ENCODE measurements around the gene PABPC1L2B. TPM values are rescaled to one million over a fixed set of nuclear protein-coding genes. Genes with fewer than 3 reads are reported as not detected.
"Not testable (repeated sequence)": the region's sequence is repeated elsewhere in the genome, so short reads cannot be mapped to it uniquely, and the experiment has no call there.

Gene PABPC1L2B
- total RNA-seq = not detected in 2 replicates

DNA sequence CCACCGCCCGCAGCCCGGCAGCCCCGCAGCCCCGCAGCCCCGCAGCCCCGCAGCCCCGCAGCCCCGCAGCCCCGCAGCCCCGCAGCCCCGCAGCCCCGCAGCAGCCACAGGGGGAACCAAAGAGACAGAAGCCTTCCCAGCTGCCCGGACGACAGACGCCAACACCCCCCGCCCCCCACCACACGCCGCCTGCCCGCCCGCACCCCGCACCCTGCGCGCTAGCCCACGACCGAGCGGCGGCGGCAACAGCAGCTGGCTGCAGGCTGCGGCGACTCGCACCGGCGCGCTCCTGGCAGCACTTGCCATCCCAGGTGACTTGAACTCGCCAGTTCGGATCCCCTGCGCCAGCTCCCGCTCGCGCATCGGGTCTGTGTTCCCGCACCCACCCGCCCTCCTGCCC, at the start of gene PABPC1L2B:
Gene PABPC1L2B (plus strand): TSS at position 207 of the 400 bp plus-strand sequence. CDS start 704 bp downstream, outside the sequence.
- DNase-seq (ENCODE audit: low read depth in 2 of 2) = not testable (repeated sequence)

DNA sequence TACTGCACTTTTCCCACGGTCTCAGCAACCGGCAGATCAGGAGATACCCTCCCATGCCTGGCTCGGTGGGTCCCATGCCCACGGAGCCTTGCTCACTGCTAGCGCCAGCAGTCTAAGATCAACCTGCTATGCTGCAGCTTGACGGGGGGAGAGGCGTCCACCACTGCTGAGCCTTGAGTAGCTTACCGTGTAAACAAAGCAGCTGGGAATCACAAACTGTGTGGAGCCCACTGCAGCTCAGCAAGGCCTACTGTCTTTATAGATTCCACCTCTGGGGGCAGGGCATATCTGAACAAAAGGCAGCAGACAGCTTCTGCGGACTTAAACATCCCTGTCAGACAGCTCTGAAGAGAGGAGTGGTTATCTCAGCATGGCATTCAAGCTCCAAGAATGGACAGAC, 42.8 kb upstream of the PABPC1L2B start:
- not testable (repeated sequence) for DNase-seq (ENCODE audit: low read depth in 2 of 2)

DNA sequence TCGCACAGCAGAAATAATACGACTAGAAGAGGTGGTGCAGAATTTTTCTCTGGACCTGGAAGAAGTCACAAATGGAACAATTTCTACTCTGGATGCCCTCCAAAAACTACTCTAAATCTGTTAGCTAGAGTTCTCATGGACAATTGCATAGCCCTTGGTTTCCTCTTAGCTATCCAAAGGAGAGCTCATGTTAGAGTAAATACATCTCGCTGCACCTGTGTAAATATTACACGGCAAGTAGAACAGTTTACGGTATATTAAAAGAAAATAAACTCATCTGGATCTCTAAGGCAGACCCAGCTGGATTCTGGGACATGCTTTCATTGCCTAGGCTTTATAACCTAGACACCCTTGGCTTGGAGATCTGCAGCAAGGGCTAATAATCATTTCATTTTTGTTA, 30.9 kb upstream of the PABPC1L2B start:
- DNase-seq (ENCODE audit: low read depth in 2 of 2) = not testable (repeated sequence)

DNA sequence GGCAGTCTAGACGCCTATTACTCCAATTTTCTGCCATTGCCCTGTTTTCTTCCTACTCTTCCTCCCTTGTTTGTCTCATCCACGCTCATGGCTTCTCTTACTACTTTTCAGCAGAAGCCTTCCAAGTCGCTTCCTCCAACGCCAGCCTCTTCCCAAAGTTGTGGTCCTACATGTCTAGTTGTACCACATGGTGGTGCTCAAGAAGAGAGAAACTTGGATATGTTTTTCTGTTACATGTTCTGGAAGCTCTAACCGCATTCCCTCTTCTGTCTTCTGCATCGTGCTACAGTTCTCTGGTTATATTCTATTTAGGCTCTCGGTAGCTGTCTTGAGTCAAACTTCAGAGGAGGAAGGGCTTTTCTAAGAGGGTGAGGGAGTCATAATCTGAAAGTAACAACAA, 27.9 kb upstream of the PABPC1L2B start:
- DNase-seq (ENCODE audit: low read depth in 2 of 2) = not testable (repeated sequence)

- not testable (repeated sequence) for DNase-seq (ENCODE audit: low read depth in 2 of 2)
These were observed 21.8 kb upstream of the PABPC1L2B start for GRCh38 chrX:72980894-72981469.

GRCh38 chrX:73004032-73004431, 1.3 kb downstream of the PABPC1L2B start:
- not testable (repeated sequence) for DNase-seq (ENCODE audit: low read depth in 2 of 2)

DNA sequence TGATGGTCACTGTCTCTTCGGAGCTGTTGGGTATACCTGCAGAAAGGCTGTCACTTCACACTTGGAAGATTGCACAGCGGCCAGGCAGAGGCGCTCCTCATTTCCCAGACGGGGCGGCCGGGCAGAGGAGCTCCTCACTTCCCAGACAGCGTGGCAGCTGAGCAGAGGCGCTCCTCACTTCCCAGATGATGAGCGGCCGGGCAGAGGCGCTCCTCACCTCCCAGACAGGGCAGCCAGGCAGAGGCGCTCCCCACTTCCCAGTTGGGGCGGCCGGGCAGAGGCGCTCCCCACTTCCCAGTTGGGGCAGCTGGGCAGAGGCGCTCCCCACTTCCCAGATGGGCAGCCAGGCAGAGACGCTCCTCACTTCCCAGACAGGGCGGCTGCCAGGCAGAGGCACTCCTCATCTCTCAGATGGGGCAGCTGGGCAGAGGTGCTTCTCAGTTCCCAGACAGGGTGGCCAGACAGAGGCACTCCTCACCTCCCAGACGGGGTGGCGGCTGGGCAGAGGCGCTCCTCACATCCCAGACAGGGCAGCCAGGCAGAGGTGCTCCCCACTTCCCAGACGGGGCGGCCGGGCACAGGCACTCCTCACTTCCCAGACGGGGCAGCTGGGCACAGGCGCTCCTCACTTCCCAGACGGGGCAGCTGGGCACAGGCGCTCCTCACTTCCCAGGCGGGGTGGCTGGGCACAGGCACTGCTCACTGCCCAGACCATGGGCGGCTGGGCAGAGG, 18.8 kb downstream of the PABPC1L2B start:
- DNase-seq (ENCODE audit: low read depth in 2 of 2) = no peak

- not testable (repeated sequence) for DNase-seq (ENCODE audit: low read depth in 2 of 2)
These were observed 19.3 kb downstream of the PABPC1L2B start for GRCh38 chrX:73022093-73022445.

- no peak for DNase-seq (ENCODE audit: low read depth in 2 of 2)
These were observed 26.1 kb downstream of the PABPC1L2B start for GRCh38 chrX:73028876-73029275.

Other genes starting within 250 kb of the PABPC1L2B start
- not detected in 2 replicates for gene DMRTC1B, start 226.0 kb upstream of the PABPC1L2B start, total RNA-seq
- not detected in 2 replicates for gene FAM236B, start 220.3 kb upstream of the PABPC1L2B start, total RNA-seq
- gene FAM236D, start 194.7 kb upstream of the PABPC1L2B start, total RNA-seq = not detected in 2 replicates
- not detected in 2 replicates for gene FAM236C, start 90.3 kb upstream of the PABPC1L2B start, total RNA-seq
- not detected in 2 replicates for gene FAM236A, start 64.7 kb upstream of the PABPC1L2B start, total RNA-seq
- gene DMRTC1, start 59.1 kb upstream of the PABPC1L2B start, total RNA-seq = not detected in 2 replicates
- not detected in 2 replicates for gene PABPC1L2A, start 76.6 kb downstream of the PABPC1L2B start, total RNA-seq
- 1.3 and 1.7 TPM in 2 replicates for gene NAP1L2, start 211.9 kb downstream of the PABPC1L2B start, total RNA-seq

Measured in dermis microvascular lymphatic vessel endothelial cell (primary cell).